ENCODE results near the gene DCN.
"Not testable (repeated sequence)": the region's sequence is repeated elsewhere in the genome, so short reads cannot be mapped to it uniquely, and the experiment has no call there.

Gene DCN

GRCh38 chr12:91182636-91183455, at the start of gene DCN:
Gene DCN, minus strand, starts transcription at chr12:91182817. Its CDS starts 4,265 bp downstream, at chr12:91178552.
- DNase-seq (ENCODE audit: low read depth), result no peak

- no peak for DNase-seq (ENCODE audit: low read depth)
These were observed 48.2 kb upstream of the DCN start for GRCh38 chr12:91230841-91231240.

DNA sequence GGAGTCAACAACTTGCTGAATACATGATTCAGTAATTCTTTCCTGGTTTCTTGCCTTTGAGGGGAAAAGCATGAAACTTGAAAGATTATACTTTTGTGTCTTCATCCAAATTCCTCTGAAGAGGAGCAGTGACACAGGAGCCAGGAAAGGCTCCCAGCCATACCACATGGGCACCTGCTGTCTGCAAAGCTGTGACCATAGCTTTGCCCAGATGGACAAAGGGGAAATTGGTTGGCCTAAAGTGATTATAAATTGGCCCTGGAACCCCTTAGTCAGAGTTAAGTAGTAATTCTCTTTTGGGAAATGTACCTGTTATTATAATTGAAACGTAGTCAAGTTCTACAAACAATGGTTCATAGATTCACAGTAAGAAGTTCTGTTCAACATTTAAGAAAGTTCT, 44.3 kb upstream of the DCN start:
- DNase-seq (ENCODE audit: low read depth), result no peak

- no peak for DNase-seq (ENCODE audit: low read depth)
These were observed 42.7 kb upstream of the DCN start for GRCh38 chr12:91225316-91225715.

- no peak for DNase-seq (ENCODE audit: low read depth)
These were observed 41.8 kb upstream of the DCN start for GRCh38 chr12:91224401-91224800.

DNA sequence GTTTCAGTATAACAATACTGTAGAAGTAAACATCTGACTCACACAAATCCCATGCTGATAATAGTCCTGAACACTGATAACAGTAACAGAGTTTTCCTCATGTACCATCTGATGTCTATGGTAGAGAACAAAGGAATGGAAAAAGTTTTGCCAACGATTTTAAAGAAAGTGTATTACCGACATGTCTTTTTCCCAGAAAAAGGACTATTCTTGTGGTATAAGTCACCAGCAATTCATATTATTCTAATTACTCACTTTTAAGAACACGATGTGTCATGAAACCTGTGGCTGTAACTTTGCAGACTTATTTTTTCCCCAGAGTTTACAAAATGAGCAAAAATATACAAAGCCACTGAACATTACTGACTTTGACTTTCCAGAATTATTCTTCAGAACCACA, 40.1 kb upstream of the DCN start:
- DNase-seq (ENCODE audit: low read depth), result peak; percentile 34

- DNase-seq (ENCODE audit: low read depth), result no peak
These were observed 37.3 kb upstream of the DCN start for GRCh38 chr12:91219919-91220318.

DNA sequence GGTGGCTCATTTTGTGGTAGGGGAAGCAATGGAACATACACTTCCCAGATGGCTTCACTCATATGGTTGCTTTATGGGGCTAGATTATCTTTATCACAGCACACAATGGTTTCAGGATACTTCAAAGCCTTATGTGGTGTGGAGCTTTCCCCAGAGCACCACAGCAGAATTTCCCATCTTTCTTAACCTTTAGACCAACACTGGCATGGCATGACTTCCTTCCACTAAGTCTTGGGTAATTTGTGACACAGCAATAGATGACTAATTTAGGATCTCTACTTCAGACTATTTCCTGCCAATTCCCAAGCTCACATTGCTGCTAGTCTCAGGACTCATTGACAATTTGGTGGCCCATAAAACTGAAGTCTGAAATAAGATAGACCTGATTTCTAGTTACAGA, 36.9 kb upstream of the DCN start:
- DNase-seq (ENCODE audit: low read depth), result no peak

DNA sequence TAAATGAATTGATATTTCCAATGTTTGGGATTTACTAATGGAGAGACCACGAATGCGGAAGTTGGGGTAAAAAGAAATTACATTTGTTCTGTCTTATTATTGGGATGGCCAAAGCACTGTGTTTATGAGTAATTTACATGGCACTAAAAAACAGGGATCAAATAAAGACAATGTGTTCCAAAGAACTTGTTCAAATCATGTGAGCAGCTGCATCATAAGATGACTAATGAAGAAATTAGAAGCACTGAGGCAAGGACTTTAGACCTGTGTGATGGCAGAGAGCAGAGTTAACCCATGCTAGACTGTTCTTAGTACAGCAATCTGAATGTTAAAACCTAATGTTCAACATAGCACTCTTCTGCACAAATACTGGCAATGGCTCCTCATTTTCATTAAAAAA, 34.3 kb upstream of the DCN start:
- no peak for DNase-seq (ENCODE audit: low read depth)

GRCh38 chr12:91215940-91216454, 33.4 kb upstream of the DCN start:
- no peak for DNase-seq (ENCODE audit: low read depth)

DNA sequence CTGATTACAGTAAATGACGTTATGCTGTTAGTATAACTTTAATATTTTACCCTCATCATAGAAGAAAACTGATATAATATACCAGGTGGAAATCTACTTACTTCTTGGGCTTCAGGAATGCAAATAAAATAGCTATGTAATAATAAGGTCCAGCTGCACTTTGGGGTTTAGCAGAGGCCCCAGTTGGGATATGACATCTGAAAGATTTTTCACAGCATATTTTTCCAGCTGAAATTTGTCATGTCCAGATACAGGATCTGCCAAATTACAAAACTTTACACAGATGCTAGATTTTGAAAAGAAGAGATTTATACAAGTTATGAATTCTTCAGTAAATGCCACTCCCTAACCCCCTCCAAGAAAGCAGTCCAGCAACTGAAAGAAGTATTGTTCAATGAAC, 29.2 kb upstream of the DCN start:
- no peak for DNase-seq (ENCODE audit: low read depth)

DNA sequence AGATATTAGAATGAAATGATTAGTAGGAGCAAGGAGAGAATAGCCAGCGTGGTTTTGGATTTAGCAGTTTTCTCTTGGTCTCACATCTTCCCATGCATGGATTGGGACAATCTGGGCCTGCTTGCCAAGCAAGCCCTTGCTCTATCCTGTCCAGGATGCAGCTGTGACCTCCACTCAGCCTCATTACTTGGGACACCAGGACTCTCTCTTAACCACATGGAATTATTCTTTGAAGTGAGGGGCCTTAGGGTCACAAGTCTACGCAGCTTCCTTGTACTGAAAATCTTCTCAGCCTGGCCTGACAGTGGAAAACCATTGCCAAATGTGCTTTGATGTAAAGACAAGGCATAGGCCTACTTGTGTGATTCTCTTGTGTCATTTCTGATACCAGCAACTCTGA, 28.0 kb upstream of the DCN start:
- no peak for DNase-seq (ENCODE audit: low read depth)

- no peak for DNase-seq (ENCODE audit: low read depth)
These were observed 27.5 kb upstream of the DCN start for GRCh38 chr12:91210144-91210543.

DNA sequence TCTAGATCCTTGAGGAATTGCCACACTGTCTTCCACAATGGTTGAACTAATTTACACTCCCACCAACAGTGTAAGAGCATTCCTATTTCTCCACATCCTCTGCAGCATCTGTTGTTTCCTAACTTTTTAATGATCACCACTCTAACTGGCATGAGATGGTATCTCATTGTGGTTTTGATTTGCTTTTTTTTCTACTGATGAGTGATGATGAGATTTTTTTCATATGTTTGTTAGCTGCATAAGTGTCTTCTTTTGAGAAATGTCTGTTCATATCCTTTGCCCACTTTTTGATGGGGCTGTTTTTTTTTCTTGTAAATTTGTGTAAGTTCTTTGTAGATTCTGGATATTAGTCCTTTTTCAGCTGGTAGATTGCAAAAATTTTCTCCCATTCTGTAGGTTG, 24.7 kb upstream of the DCN start:
- DNase-seq (ENCODE audit: low read depth), result not testable (repeated sequence)

GRCh38 chr12:91205811-91206210, 23.2 kb upstream of the DCN start:
- no peak for DNase-seq (ENCODE audit: low read depth)

DNA sequence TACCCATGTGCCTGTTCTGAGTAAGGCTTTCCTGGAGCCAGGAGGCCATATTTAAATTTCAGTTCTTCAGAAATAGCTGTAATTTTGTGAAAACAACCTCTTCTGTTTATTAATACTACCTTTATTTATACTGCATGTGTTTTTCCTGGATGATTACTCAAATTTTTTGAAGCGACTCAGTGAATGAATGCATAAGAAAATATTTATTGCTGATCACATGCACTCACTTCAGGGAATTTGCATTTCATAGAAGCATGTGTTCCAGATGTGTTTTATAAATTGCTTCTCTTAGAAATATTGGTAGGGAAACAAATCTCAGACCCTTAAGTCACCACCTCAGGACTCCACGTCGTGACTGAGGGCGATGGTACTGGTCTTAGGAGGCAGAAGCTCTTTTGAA, 21.8 kb upstream of the DCN start:
- DNase-seq (ENCODE audit: low read depth), result no peak

DNA sequence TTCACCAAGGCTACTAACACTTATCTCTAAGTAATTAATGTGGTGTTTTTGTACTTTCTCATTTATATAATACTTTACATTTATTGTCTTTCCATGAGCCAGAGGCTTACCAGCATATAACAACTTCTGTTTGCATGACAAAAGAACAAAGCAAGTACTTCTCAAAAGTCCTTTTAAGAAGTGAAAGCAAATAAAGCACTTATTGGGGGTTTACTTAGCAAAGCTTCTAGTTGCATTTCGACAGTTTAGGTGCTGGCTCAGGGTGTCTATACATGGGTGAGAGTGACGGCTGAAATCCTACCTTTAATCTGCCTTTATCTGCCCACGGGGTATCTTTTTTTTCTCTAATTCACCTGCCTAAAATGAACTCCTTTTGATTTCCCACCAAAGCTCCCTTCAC, 21.0 kb upstream of the DCN start:
- DNase-seq (ENCODE audit: low read depth), result no peak

DNA sequence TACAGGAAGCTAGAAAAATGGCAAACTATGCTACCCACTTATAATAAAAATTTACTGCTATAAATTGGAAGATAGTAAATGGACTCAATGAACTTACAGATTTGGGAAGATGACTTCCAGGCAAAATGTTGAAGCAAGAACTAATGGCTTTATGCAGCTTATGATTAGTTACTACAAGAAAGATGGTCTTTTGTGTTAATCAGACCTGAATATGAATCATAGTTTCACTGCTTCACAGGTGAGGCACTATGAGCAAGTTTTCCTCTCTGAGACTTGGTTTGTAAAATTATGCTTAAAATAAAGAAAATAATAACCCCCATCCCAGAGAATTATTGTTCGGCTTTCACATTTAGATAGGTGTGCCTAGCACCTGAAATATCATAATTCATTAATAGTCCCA, 19.8 kb upstream of the DCN start:
- DNase-seq (ENCODE audit: low read depth), result no peak

DNA sequence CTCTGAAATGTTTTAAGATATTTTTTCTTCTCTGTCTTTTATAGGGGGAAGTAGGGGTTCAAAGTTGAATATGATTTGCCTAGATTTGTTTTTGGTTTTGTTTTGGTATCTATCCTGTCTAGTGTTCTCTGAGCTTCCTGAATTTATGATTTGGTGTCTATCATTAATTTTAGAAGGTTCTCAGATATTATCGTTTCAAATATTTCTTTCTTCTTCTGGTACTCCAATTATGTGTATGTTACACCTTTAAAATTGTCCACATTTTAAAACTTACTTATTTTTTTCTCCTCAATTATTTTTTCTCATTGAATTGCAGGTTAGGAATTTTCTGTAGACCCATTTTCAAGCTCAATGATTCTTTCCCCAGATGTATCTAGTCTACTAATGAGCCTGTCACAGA, 13.8 kb upstream of the DCN start:
- no peak for DNase-seq (ENCODE audit: low read depth)

DNA sequence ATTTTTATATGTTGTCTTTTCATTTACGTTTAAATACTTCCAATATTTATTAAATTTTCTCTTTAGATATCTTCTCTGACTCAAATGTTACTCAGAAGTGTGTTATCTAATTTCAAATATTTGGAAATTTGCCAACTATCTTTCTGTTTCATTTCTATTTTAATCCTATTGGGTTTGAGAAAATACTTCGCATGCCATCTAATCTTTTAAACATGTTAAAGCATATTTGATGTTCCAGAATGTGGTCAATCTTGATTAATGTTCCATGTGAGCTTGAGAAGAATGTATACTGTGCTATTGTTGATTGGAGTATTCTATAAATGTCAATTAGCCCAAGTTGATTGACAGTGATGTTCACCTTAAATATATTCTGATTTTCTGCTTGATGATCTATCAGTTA, 11.9 kb upstream of the DCN start:
- no peak for DNase-seq (ENCODE audit: low read depth)

DNA sequence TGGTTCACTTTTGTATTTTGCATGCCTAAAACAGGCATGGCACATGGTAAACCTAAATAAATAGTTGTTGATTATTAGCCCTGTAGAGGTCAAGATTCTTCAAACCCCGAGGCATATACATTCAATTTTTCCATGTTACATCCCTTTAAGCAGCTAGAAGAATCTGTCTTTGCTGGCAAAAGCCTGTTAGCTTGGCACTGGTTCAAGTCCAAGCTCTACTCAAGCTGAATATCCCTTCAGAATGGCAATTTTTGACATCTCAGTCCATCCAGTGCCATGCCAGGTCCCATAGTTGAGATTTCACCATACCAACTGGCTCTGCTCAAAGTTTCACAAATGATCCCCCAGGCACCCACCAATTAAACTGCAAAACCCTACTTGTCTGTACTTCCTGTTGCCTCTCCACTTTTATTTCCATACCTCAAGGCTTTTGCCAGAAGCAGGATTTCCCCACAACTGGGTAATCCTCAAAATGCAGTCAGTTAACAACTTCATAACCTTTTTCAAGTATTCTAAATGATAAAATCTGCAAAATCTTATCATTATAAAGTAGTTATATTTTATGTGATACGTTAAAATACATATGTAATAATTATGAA, 9.0 kb upstream of the DCN start:
- no peak for DNase-seq (ENCODE audit: low read depth)

DNA sequence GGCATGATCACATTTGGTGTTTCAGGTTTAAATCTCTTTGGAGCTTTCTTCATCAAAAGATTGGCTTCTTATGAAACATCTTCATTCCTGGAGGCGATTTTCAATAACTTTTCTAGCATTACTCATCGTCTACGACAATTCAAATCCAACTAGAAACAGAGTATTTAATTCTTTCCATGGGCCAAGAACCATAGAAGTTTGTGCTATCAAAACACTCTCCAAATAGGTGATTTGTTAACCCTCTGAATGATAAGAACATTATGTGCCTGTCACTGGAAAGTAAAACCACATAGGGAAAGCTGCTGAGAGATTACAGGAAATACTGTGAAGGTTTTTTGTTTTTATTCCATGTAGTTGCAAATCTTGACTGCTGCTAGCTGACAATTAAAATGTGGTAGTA, 6.9 kb upstream of the DCN start:
- DNase-seq (ENCODE audit: low read depth), result no peak

DNA sequence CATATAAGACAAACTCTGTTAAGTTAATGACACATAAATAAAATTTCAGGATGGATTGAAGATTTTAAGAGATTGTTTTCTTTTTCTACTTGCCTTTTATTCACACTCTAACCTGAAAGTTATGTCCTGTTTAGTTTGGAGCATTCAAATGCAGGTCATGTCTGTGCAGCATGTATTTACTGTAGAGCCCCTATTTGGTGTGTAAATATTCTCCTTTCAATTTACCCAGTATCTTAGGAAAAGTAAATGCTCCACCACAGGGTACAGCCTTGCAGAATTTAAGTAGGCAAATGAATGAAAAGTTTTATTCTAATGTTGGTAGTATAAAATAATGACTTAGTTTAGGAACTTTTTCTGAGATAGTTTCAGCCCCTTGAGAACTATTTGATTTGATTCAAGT, 6.2 kb upstream of the DCN start:
- DNase-seq (ENCODE audit: low read depth), result no peak

DNA sequence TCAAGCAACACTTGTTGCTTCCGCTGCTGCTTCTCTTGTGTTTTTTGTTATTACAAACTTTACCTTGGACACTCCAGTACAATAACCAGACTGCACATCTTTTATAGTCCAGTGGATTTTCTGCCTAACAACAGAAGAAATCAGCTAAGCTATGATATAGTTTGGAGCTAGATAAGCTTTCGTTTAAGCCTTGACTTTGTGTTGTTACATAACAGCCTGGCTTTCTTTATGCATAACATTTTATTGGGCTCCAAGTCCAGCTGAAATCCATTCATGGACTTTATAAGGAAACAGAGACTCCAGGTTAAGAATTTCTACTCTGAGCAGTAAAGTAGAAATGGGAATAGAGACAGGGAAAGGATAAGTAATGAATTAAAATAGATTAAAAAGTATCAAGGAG, 3.5 kb upstream of the DCN start:
- no peak for DNase-seq (ENCODE audit: low read depth)
